HG03139 (cell line): ENCODE measurements around the gene ZPBP.

Source experiments
- ATAC-seq: cut with Tn5 transposase; IDR thresholded peaks from one replicate; pipeline ENCODE4 v1.9.1; 2021; ENCODE audit not compliant: unreplicated experiment

ZPBP gene

GRCh38 chr7:50092579-50093491 lies at the start of gene ZPBP:
TSS of gene ZPBP (minus strand) at chr7:50093246. CDS start at chr7:50093194, 52 bp downstream.
- peak; percentile 72 for ATAC-seq

- ATAC-seq: no peak
Observed at GRCh38 chr7:50142425-50143017, 49.5 kb upstream of the ZPBP start.

GRCh38 chr7:50141854-50142253 lies 48.8 kb upstream of the ZPBP start:
- ATAC-seq: no peak

- ATAC-seq: no peak
Observed at GRCh38 chr7:50141131-50141530, 48.1 kb upstream of the ZPBP start.

GRCh38 chr7:50140688-50141087 lies 47.6 kb upstream of the ZPBP start:
- no peak for ATAC-seq

GRCh38 chr7:50138101-50138500 lies 45.1 kb upstream of the ZPBP start:
- no peak for ATAC-seq

- no peak for ATAC-seq
Observed at GRCh38 chr7:50125766-50126165, 32.7 kb upstream of the ZPBP start.

GRCh38 chr7:50121286-50121685 lies 28.2 kb upstream of the ZPBP start:
- ATAC-seq: peak; percentile 68

- ATAC-seq: peak; percentile 59
Observed at GRCh38 chr7:50119815-50120637, 27.0 kb upstream of the ZPBP start.

- no peak for ATAC-seq
Observed at GRCh38 chr7:50112250-50112649, 19.2 kb upstream of the ZPBP start.

GRCh38 chr7:50101873-50102272 lies 8.8 kb upstream of the ZPBP start:
- ATAC-seq: no peak

- no peak for ATAC-seq
Observed at GRCh38 chr7:50095634-50096033, 2.6 kb upstream of the ZPBP start.

- ATAC-seq: no peak
Observed at GRCh38 chr7:50088463-50089129, 4.5 kb downstream of the ZPBP start.

- ATAC-seq: no peak
Observed at GRCh38 chr7:50085344-50085743, 7.7 kb downstream of the ZPBP start.

- no peak for ATAC-seq
Observed at GRCh38 chr7:50073093-50073492, 20.0 kb downstream of the ZPBP start.

- peak; percentile 83 for ATAC-seq
Observed at GRCh38 chr7:50069613-50070012, 23.4 kb downstream of the ZPBP start.

- ATAC-seq: peak; percentile 47
Observed at GRCh38 chr7:50068850-50069551, 24.0 kb downstream of the ZPBP start.

GRCh38 chr7:50068026-50068425 lies 25.0 kb downstream of the ZPBP start:
- no peak for ATAC-seq

GRCh38 chr7:50062951-50063350 lies 30.1 kb downstream of the ZPBP start:
- no peak for ATAC-seq

- ATAC-seq: no peak
Observed at GRCh38 chr7:50056131-50056530, 36.9 kb downstream of the ZPBP start.
